K562 (cell line): ENCODE results near the gene HSD11B1. TPM values are rescaled to one million over a fixed set of nuclear protein-coding genes. Genes with fewer than 3 reads are reported as not detected.

ENCODE experiments used
- ATAC-seq: fragments of 200-7000 bp; cut with Tn5 transposase; 3 replicates; pipeline ENCODE4 v1.9.1; 2020; ENCODE audit warnings: moderate library complexity
- BruUV-seq: library from RNA; stranded (reverse); fragments of 400-500 nt; replicated peaks from 2 replicates; lab custom pipeline; 2021; lab: Mats Ljungman, UMichigan
- CTCF ChIA-PET: fragments of 300-600 bp; formaldehyde crosslinking; extraction: SDS; loops from one replicate; lab custom pipeline; 2021; ENCODE audit warnings: low intra/inter-chr PET ratio; lab: Yijun Ruan, JAX
- POLR2A ChIA-PET: fragments of 300-600, 350-650 bp; sonication (Branson Sonifier 250); formaldehyde crosslinking; extraction: SDS; loops from one replicate; lab custom pipeline; 2021; ENCODE audit warnings: antibody characterized with exemption, inconsistent platforms; lab: Yijun Ruan, JAX
- DNase-seq, 4 experiments: peaks; one replicate each; pipeline versions ENCODE4 v3.0.0 to v3.0.0-alpha.2; 2011 to 2018; ENCODE audit warnings: low spot score in 3 of 4, mixed read lengths in 3 of 4; ENCODE audit errors: extremely low read depth in 1 of 4
- FAIRE-seq: peaks from 2 replicates; lab custom pipeline; 2011; peaks lifted over from hg19 to GRCh38; lab: Jason Lieb, UNC
- H2AFZ ChIP-seq: 2 replicates; pipeline ENCODE4 v1.6.0; 2011; ENCODE audit warnings: low read depth, low read length, control low read depth, inconsistent platforms
- H3K27ac ChIP-seq: fragments of 200-600 bp; 3 replicates; pipeline ENCODE4 v1.8.0; 2011; ENCODE audit warnings: low read depth, mild to moderate bottlenecking, control low read depth, inconsistent platforms, low read length, moderate library complexity, mixed read lengths; ENCODE audit errors: extremely low read depth
- H3K27me3 ChIP-seq, 2 experiments: fragments of 300-600 bp in 1 of 2; 2 replicates in 1 of 2; 3 replicates in 1 of 2; pipeline versions ENCODE4 v1.6.0 to v1.8.0; 2011; ENCODE audit warnings: inconsistent platforms in 2 of 2, low read length in 2 of 2, mild to moderate bottlenecking in 1 of 2, mixed read lengths in 1 of 2, moderate library complexity in 1 of 2; ENCODE audit not compliant: control insufficient read depth in 2 of 2, insufficient read depth in 2 of 2
- H3K36me3 ChIP-seq: fragments of 300-600 bp; 3 replicates; pipeline ENCODE4 v1.8.0; 2011; ENCODE audit warnings: mild to moderate bottlenecking, low read length, inconsistent platforms; ENCODE audit not compliant: control insufficient read depth, insufficient read depth
- H3K4me1 ChIP-seq, 2 experiments: fragments of 200-600 bp in 1 of 2; replicated peaks in 1 of 2; 2 replicates in 1 of 2; 3 replicates in 1 of 2; pipeline versions ENCODE4 v1.5.1 to v1.8.0; 2011; ENCODE audit warnings: inconsistent platforms in 2 of 2, low read length in 2 of 2, mild to moderate bottlenecking in 1 of 2, mixed read lengths in 1 of 2, moderate library complexity in 1 of 2; ENCODE audit not compliant: control insufficient read depth in 2 of 2, insufficient read depth in 2 of 2
- H3K4me2 ChIP-seq: 2 replicates; pipeline ENCODE4 v1.6.1; 2011; ENCODE audit warnings: low read length, control low read depth, inconsistent platforms, mixed read lengths; ENCODE audit not compliant: insufficient read depth
- H3K4me3 ChIP-seq: fragments of 200-600 bp; sonication (generic), shearing (Covaris generic); 2 replicates; pipeline ENCODE4 v1.5.1; 2016; ENCODE audit warnings: control low read depth, inconsistent platforms
- H3K79me2 ChIP-seq: fragments of 200-600 bp; 3 replicates; pipeline ENCODE4 v1.8.0; 2011; ENCODE audit warnings: low read length, inconsistent platforms; ENCODE audit not compliant: control insufficient read depth, insufficient read depth
- H3K9ac ChIP-seq, 2 experiments: 2 replicates each; pipeline versions ENCODE4 v1.6.0 to v1.6.1; 2011; ENCODE audit warnings: low read depth in 2 of 2, low read length in 2 of 2, control low read depth in 1 of 2, inconsistent platforms in 1 of 2, mild to moderate bottlenecking in 1 of 2, mixed read lengths in 1 of 2; ENCODE audit not compliant: insufficient read depth in 1 of 2
- H3K9me1 ChIP-seq: one replicate; pipeline ENCODE4 v1.6.0; 2011; ENCODE audit warnings: inconsistent platforms, mild to moderate bottlenecking, low read length, moderate library complexity; ENCODE audit not compliant: control insufficient read depth, insufficient read depth
- H3K9me3 ChIP-seq: replicated peaks from 2 replicates; pipeline ENCODE4 v1.5.1; 2011; ENCODE audit warnings: low read depth, low read length, inconsistent platforms; ENCODE audit not compliant: control insufficient read depth, insufficient read depth
- H4K20me1 ChIP-seq: replicated peaks from 2 replicates; pipeline ENCODE4 v1.6.1; 2011; ENCODE audit warnings: low read length, inconsistent platforms, mixed read lengths; ENCODE audit not compliant: control insufficient read depth, insufficient read depth
- CBX5 ChIP-seq: IDR thresholded peaks from 2 replicates; pipeline ENCODE4 v1.6.1; 2014; ENCODE audit warnings: low read depth, borderline replicate concordance
- CHCHD3 ChIP-seq: fragments of 250-450 bp; sonication (Bioruptor Pico); IDR thresholded peaks from 2 replicates; pipeline ENCODE4 v2.1.2; 2022; ENCODE audit warnings: mild to moderate bottlenecking
- CREB1 ChIP-seq, 2 experiments: sonication (generic) in 1 of 2; formaldehyde crosslinking in 1 of 2; IDR thresholded peaks; 2 replicates each; pipeline versions ENCODE4 v1.6.1 to v1.8.0; 2012 to 2022; ENCODE audit warnings: inconsistent platforms in 1 of 2, mild to moderate bottlenecking in 1 of 2, missing genetic modification reagents in 1 of 2, moderate library complexity in 1 of 2
- HDAC1 ChIP-seq, 2 experiments: fragments of 450-650 bp; IDR thresholded peaks; 2 replicates each; pipeline ENCODE4 v1.6.1; 2016 to 2017; ENCODE audit warnings: inconsistent platforms in 1 of 2, mild to moderate bottlenecking in 1 of 2, moderate library complexity in 1 of 2
- MCM7 ChIP-seq, 2 experiments: fragments of 450-650 bp; IDR thresholded peaks; 2 replicates each; pipeline ENCODE4 v1.6.1; 2016 to 2018
- NUFIP1 ChIP-seq: fragments of 450-650 bp; IDR thresholded peaks from 2 replicates; pipeline ENCODE4 v1.6.1; 2018; ENCODE audit not compliant: partially characterized antibody
- RFX1 ChIP-seq: fragments of 450-650 bp; IDR thresholded peaks from 2 replicates; pipeline ENCODE4 v1.6.1; 2016; ENCODE audit warnings: mild to moderate bottlenecking, moderate library complexity
- ZNF140 ChIP-seq: fragments of 250-450 bp; sonication (Bioruptor Pico); IDR thresholded peaks from 2 replicates; pipeline ENCODE4 v1.8.0; 2021; ENCODE audit warnings: moderate library complexity, mild to moderate bottlenecking, inconsistent platforms
- ZNF639 ChIP-seq, 2 experiments: fragments of 200-800 bp in 1 of 2; sonication (Bioruptor generic) in 1 of 2; sonication (generic) in 1 of 2; formaldehyde crosslinking in 1 of 2; IDR thresholded peaks in 1 of 2; conservative IDR thresholded peaks in 1 of 2; 2 replicates each; pipeline versions ENCODE4 v1.5.0 to v1.6.1; 2016 to 2020; ENCODE audit warnings: missing compliant biosample characterization in 1 of 2, missing genetic modification characterization in 1 of 2, missing genetic modification reagents in 1 of 2
- WGBS: fragments of 100-300 bp; shearing (Covaris generic); methylation state at CpG from one replicate; pipeline ENCODE4 v1.1.6; 2016; ENCODE audit warnings: low coverage, mixed read lengths; ENCODE audit not compliant: insufficient coverage; ENCODE audit errors: missing lambda C conversion rate; 5-methylcytosine and 5-hydroxymethylcytosine counted together
- in situ Hi-C: fragments of 300-500 bp; cut with MboI; formaldehyde crosslinking; loops from 4 replicates; pipeline ENCODE4 v1.15.0; 2018; ENCODE audit warnings: inconsistent platforms, mixed read lengths
- intact Hi-C: fragments of 100-400 bp; cut with micrococcal nuclease; formaldehyde crosslinking; loops from 2 replicates; pipeline ENCODE4 v1.14.2; 2022
- polyA plus RNA-seq, 8 experiments: library from polyadenylated mRNA; depleted of rRNA in 4 of 8; stranded (reverse) in 5 of 8; unstranded in 3 of 8; fragments of >200 nt; fragmentation: Nextera tagmentation in 2 of 8; fragmentation: Illumina TruSeq in 1 of 8; extraction: Ambion mirVana in 2 of 8; extraction: Trizol in 1 of 8; gene quantifications; 2 replicates each; pipeline versions ENCODE4 v1.2.1 to v1.2.3, GENCODE V29; 2011 to 2014; ENCODE audit warnings: inconsistent platforms in 1 of 8, missing spikeins in 1 of 8
- total RNA-seq, 7 experiments: library from RNA; depleted of rRNA in 6 of 7; stranded (reverse); fragments of >200 nt in 6 of 7; fragmentation: Illumina TruSeq in 2 of 7; extraction: Trizol in 2 of 7; gene quantifications; 2 replicates each; pipeline versions ENCODE4 v1.2.1 to v1.2.3, GENCODE V29; 2011 to 2021; ENCODE audit warnings: low replicate concordance in 1 of 7
- TF ChIP-seq, protein P1 (sequence below): fragments of 200-600 bp; sonication (generic); IDR thresholded peaks from one replicate; pipeline ENCODE4 v1.6.1; 2012; ENCODE audit warnings: mild to moderate bottlenecking, low read depth, low read length, inconsistent platforms

The HSD11B1 gene
- total and polyA plus RNA-seq, 9 of the 15 experiments (the other 6 are each of a cell fraction or from before 2014, with no cell fraction given) = 0.04 to 0.16 TPM; not detected in 7

DNA sequence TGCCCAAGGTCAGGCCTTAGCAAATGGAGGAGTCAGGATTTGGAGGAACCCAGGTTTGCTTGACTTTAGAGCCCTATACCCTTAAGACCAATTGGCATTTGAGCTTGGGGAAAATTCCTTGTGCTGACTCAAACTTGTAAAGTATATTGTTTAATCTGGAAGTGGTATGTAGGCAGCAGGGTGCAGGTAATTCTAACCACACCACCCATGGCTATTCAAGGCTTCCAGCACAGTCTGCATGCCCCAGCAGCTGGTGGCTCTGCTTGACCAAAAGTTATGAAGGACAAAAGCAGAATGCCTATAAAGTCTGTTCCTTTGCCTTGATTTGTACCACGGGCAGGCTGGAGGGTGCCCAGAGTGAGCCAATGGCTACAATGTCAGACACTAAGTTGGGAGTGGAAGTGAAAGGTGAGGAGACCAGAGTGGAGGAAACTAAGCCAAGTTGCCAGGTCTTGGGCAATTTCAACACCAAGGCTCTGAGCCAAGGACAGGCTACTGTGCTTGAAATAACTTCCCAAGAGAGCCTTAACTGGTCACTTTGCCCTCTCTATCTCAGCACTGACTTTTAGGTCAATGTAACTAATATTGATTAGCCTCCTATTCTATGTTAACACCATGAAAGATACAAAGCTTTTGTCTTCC, 34.1 kb upstream of the HSD11B1 start:
- H4K20me1 ChIP-seq = no peaks in the 10 kb centered on the region
- TF ChIP-seq NUFIP1 (no peak), ZNF140 (CRISPR knock-in tag) (no peak), CREB1 (IDR thresholded peaks at IDR 0.05) (no peak), CREB1 (CRISPR knock-in tag; IDR thresholded peaks at IDR 0.05) (no peak), CHCHD3 (CRISPR knock-in tag) (no peak), RFX1 (no peak), MCM7 (IDR thresholded peaks at IDR 0.05) (no peak), ZNF639 (CRISPR knock-in tag; conservative IDR thresholded peaks at IDR 0.05 in 1 of 2, IDR thresholded peaks at IDR 0.05 in 1 of 2) (no peak), CBX5 (no peak), HDAC1 (IDR thresholded peaks at IDR 0.05) (no peak)
- TF ChIP-seq, protein P1, sequence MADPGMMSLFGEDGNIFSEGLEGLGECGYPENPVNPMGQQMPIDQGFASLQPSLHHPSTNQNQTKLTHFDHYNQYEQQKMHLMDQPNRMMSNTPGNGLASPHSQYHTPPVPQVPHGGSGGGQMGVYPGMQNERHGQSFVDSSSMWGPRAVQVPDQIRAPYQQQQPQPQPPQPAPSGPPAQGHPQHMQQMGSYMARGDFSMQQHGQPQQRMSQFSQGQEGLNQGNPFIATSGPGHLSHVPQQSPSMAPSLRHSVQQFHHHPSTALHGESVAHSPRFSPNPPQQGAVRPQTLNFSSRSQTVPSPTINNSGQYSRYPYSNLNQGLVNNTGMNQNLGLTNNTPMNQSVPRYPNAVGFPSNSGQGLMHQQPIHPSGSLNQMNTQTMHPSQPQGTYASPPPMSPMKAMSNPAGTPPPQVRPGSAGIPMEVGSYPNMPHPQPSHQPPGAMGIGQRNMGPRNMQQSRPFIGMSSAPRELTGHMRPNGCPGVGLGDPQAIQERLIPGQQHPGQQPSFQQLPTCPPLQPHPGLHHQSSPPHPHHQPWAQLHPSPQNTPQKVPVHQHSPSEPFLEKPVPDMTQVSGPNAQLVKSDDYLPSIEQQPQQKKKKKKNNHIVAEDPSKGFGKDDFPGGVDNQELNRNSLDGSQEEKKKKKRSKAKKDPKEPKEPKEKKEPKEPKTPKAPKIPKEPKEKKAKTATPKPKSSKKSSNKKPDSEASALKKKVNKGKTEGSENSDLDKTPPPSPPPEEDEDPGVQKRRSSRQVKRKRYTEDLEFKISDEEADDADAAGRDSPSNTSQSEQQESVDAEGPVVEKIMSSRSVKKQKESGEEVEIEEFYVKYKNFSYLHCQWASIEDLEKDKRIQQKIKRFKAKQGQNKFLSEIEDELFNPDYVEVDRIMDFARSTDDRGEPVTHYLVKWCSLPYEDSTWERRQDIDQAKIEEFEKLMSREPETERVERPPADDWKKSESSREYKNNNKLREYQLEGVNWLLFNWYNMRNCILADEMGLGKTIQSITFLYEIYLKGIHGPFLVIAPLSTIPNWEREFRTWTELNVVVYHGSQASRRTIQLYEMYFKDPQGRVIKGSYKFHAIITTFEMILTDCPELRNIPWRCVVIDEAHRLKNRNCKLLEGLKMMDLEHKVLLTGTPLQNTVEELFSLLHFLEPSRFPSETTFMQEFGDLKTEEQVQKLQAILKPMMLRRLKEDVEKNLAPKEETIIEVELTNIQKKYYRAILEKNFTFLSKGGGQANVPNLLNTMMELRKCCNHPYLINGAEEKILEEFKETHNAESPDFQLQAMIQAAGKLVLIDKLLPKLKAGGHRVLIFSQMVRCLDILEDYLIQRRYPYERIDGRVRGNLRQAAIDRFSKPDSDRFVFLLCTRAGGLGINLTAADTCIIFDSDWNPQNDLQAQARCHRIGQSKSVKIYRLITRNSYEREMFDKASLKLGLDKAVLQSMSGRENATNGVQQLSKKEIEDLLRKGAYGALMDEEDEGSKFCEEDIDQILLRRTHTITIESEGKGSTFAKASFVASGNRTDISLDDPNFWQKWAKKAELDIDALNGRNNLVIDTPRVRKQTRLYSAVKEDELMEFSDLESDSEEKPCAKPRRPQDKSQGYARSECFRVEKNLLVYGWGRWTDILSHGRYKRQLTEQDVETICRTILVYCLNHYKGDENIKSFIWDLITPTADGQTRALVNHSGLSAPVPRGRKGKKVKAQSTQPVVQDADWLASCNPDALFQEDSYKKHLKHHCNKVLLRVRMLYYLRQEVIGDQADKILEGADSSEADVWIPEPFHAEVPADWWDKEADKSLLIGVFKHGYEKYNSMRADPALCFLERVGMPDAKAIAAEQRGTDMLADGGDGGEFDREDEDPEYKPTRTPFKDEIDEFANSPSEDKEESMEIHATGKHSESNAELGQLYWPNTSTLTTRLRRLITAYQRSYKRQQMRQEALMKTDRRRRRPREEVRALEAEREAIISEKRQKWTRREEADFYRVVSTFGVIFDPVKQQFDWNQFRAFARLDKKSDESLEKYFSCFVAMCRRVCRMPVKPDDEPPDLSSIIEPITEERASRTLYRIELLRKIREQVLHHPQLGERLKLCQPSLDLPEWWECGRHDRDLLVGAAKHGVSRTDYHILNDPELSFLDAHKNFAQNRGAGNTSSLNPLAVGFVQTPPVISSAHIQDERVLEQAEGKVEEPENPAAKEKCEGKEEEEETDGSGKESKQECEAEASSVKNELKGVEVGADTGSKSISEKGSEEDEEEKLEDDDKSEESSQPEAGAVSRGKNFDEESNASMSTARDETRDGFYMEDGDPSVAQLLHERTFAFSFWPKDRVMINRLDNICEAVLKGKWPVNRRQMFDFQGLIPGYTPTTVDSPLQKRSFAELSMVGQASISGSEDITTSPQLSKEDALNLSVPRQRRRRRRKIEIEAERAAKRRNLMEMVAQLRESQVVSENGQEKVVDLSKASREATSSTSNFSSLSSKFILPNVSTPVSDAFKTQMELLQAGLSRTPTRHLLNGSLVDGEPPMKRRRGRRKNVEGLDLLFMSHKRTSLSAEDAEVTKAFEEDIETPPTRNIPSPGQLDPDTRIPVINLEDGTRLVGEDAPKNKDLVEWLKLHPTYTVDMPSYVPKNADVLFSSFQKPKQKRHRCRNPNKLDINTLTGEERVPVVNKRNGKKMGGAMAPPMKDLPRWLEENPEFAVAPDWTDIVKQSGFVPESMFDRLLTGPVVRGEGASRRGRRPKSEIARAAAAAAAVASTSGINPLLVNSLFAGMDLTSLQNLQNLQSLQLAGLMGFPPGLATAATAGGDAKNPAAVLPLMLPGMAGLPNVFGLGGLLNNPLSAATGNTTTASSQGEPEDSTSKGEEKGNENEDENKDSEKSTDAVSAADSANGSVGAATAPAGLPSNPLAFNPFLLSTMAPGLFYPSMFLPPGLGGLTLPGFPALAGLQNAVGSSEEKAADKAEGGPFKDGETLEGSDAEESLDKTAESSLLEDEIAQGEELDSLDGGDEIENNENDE = no peak
- H3K9ac ChIP-seq = no peak overlapping the region
- no peak overlapping the region for H2AFZ ChIP-seq
- BruUV-seq = no TSS peak
- no peak overlapping the region for H3K4me3 ChIP-seq
- peaks cover 0 to 4% of the 10 kb centered on the region in 2 experiments; a peak in 1 of 5 replicates for H3K27me3 ChIP-seq
- intact Hi-C loops (no loop called here), in situ Hi-C loops (no loop called here)
- ChIA-PET POLR2A (no interaction called here), CTCF (no interaction called here)
- ATAC-seq = no peak
- H3K9me3 ChIP-seq = no peaks in the 10 kb centered on the region
- DNase-seq = no peak
- H3K79me2 ChIP-seq = no peaks in the 10 kb centered on the region
- no peak overlapping the region for H3K4me2 ChIP-seq
- peaks cover 8 to 40% of the 10 kb centered on the region in 2 experiments for H3K4me1 ChIP-seq
- H3K36me3 ChIP-seq = no peaks in the 10 kb centered on the region
- no peaks in the 10 kb centered on the region for H3K9me1 ChIP-seq
- no peak overlapping the region for H3K27ac ChIP-seq
- 47% methylated on average over 1 of the region's 1 CpG for WGBS
- no peak for FAIRE-seq
